Fibroblast of skin of right quadriceps (primary cell): ENCODE measurements around the gene CYSRT1.

Experiments
- DNase-seq: peaks from one replicate; pipeline ENCODE4 v3.0.0-alpha.2; 2013

CYSRT1 gene, protein sequence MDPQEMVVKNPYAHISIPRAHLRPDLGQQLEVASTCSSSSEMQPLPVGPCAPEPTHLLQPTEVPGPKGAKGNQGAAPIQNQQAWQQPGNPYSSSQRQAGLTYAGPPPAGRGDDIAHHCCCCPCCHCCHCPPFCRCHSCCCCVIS

GRCh38 chr9:137224830-137225694, at the start of gene CYSRT1:
Gene CYSRT1 (plus strand): TSS chr9:137225174. CDS start chr9:137225622, 448 bp downstream.
- no peak for DNase-seq

GRCh38 chr9:137175345-137175961, 49.5 kb upstream of the CYSRT1 start:
- no peak for DNase-seq

- no peak for DNase-seq
Measured at GRCh38 chr9:137176302-137177182, 48.4 kb upstream of the CYSRT1 start.

DNA sequence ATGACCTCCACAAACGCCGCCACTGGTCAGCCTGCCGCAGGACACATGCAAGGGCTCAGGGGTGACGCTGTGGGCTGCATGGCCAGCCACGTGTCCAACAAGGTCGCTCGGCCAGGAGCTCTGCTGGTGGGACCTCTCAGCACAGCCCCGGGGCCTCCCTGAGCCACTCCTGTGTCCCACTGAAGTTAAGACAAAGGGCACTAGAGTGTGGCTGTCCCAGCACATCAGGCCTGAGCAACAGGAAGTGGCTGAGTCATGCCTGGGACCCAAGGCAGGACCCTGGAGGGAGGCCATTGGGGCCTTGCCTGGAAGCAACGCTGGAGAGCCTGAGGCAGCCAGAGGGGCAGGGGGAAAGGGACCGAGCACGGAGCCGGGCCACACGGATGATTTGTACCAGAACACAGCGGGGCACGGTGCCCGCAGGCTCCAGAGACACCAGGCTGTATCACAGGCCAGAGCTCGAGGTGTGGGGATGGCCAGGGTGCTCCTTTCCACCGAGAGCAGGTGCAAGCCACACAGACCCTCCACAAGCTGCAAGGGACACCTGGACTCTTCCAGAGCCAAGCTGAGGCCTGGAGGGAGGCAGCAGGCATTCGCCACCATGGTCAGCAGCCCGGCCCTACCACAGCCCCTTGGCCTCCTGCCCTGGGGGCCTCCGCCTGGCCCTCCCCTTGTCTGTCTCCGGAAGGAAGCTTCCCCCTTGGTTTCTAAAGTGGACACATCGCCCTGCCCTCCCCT, 46.6 kb upstream of the CYSRT1 start:
- no peak for DNase-seq

DNA sequence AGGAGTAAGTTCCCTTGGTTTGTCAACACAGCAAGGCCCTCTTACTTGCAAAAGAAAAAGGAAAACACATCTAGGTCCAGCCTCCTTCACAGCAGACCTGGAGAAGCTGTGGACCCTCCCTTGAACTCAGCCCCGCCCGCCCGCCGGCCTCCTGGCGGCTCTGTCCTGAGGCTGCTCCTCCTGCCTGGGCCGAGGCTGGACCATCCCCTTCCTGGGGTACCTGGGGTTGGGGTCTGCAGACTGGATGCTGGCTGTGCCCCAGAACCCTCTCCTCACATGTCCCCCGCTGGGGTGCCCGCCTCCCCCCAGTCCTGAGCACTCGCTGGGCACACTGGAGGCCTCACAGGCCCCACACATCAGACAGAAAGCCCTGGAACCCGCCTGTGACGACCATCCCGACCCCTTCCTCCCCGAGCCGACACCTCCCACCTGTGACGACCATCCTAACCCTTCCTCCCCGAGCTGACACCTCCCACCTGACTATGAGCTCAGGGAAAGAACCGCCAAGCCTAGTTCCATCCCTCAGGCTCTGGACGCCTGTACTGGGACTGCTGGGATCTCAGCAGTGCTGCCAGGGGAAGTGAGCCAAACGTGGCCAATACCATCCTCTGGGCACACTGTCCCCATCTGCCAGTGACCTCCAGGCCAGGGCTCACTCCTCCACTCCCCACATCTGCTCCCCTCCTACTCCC, 45.9 kb upstream of the CYSRT1 start:
- no peak for DNase-seq

- no peak for DNase-seq
Measured at GRCh38 chr9:137179761-137180160, 45.2 kb upstream of the CYSRT1 start.

GRCh38 chr9:137180491-137180890, 44.5 kb upstream of the CYSRT1 start:
- DNase-seq = no peak

DNA sequence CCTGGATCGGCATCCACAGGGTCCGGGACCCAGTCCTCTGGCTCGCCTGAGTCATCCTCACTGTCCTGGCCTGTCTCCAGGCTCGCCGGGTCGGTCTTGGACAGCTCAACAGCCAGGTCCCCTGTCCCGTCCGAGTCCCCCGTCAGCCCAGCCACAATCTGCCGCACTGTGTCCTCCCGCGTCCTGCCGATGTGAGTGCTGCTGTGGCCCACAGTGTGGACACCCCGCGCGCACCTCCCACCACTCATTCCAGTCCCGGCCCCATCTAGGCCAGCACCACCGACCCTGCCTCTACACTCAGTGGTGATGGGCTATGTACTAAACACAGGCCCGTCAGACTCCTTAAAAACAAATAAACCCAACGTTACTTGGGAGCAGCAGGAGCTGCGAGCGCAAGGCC, 43.3 kb upstream of the CYSRT1 start:
- no peak for DNase-seq

DNA sequence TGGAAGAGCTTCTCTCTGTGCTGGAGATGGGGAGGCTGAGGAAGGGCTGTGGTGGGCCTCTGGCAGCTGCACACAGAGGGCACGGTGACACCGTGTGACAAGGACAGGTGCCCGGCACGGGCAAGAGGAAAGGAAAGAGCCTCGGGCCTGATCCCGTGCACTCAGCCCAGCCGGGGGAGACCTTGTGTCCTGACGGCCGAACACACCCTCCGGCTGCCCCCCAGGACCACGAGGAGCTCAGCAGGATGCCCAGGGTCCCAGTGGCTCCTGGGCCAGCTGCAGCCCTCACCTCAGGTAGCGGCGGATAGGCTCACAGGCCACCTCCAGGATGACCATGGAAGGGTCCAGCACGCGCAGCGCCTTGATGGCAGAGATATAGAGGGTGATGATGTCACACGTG, 42.1 kb upstream of the CYSRT1 start:
- no peak for DNase-seq

- no peak for DNase-seq
Measured at GRCh38 chr9:137183980-137184595, 40.9 kb upstream of the CYSRT1 start.

DNA sequence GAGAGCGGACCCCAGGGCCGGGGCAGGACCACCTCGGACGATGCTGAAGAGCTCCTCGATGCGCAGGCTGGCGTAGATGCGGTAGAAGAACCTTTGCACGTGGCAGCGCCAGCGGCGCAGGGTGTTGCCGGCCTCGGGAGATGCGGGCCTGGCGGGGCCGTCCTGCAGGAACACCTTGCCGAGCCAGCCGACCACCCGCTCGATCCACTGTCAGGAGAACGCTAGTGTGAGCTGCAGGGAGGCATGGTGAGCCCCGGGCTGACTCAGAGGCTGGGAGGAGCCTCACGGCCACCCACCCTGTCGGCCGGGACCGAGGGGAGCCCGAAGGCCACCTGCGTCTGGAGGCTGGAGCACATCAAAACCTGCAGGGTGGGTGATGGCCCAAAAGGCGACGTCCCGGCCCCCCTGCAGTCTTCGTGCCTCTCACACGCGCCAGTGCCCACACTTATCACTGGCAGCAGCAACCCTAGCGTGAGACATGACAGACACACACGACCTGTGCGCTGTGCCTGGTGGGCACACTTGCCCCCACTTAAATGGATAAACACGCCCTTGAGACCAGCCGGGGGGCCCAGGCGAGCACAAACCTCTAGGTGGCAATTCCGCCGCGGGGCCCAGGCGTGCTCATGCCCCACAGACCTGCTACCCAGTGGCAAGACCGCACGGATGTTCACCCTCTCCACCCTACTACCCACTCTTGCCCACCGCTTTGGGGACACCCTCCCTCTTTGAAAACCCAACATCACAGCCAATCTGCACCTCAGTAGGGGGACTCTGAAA, 39.9 kb upstream of the CYSRT1 start:
- no peak for DNase-seq

DNA sequence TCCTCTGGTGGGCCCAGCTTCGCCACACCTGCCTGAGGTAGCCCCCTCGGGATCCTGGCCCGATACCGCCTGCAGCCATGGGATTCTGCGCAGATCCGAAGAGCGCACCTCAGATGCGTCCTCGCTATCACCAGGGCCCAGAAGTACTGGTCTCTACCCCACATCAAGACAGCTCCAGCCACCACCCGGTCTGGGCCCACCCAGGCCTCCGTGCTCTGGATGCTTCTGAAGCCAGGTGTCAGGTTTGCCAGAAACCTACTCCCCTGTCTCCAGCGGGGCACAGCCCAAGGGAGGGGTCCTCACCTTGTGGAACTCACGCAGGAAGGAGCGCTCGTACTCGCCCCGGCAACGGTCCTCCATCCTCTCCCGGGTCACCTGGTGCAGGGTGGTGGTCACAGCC, 39.1 kb upstream of the CYSRT1 start:
- DNase-seq = no peak

DNA sequence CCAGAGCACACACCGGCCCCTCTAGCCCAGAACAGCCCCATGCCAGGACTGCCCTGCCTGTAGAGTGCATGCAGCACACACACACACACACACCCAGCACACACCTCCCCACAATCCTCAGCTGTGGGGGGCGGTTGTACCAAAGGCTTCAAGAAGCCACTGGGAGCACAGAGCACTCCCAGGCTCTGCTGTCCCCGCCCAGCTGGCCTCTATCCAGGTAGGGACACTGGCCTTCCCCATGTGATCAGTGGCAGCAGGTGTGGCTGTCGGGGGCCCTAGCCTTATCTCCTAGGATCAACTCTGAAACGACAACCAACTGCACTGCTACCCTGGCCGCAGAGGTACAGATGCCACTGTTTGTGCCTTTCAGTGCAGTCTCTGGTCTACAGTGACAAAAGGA, 38.6 kb upstream of the CYSRT1 start:
- DNase-seq = no peak

DNA sequence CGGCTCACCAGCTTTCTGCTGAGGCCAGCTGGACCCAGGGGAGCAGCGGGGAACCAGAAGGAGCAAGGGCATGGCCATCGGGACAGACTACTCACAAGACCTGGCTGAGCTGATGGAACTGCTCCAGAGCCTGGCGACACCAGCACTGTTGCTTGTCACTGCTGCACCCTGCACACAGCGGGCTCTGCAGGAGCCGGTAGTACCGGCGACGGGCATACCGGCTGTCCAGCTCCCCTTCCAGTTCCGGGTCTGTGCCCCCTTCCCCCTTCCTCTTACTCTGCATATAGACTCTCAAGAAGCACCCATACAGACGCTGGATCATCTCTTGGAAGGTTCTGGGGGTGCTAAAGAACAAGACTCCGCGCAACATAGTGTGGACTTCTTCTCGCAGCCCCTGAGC, 37.6 kb upstream of the CYSRT1 start:
- DNase-seq = no peak

GRCh38 chr9:137188086-137188489, 36.9 kb upstream of the CYSRT1 start:
- DNase-seq = no peak

- DNase-seq = peak; percentile 90
Measured at GRCh38 chr9:137188490-137189296, 36.3 kb upstream of the CYSRT1 start, which contains the start of the genes ANAPC2 and SSNA1. Gene ANAPC2 (minus strand): TSS chr9:137188560. CDS start chr9:137188532, 28 bp downstream. Gene SSNA1 (plus strand): TSS chr9:137188676. CDS start chr9:137188727, 51 bp downstream.

DNA sequence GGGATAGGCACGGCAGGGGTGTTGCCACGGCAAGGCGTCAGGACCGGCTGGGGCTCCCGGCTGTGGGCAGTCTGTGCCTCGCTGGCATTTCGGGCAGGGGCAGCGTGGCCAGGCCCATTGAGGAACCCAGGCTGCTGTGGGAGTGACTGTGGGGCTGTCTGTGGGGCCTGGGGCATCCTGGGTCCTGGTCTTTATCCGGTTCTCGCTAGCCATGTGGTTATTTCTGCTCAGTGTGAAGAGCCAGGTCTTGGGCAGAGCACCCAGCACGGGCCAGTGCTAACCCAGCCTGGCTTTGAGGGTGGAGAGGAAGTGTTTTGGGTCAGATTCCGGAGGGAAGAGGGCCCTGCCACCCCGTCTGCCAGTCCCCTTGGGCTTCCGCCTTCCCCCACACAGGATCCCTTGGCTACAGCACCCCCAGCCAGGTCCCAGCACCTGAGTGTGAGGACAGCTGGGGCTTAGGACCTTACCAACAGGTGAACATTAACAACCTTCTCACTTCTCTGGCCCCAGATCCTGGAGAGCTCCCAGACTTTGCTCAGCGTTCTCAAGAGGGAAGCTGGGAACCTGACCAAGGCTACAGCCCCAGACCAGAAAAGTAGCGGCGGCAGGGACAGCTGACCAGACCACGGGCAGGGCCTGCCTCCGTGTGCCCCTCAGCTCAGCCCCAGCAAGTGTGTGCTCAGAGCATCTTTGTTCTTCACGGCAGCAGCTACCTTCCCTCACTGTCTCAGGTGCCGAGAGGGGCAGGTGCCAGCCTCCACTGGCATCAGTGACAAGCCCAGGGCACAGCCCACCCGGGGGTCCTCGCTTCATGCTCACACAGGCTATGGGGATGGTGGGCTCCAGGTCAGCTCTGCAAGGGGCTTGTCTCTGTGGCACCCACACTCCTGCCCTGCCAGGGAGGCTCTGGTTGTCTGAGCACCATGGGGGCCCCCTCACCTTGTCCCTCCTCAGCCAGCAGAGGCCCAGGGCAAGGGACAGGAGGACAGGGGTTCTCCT, 35.4 kb upstream of the CYSRT1 start:
- no peak for DNase-seq

DNA sequence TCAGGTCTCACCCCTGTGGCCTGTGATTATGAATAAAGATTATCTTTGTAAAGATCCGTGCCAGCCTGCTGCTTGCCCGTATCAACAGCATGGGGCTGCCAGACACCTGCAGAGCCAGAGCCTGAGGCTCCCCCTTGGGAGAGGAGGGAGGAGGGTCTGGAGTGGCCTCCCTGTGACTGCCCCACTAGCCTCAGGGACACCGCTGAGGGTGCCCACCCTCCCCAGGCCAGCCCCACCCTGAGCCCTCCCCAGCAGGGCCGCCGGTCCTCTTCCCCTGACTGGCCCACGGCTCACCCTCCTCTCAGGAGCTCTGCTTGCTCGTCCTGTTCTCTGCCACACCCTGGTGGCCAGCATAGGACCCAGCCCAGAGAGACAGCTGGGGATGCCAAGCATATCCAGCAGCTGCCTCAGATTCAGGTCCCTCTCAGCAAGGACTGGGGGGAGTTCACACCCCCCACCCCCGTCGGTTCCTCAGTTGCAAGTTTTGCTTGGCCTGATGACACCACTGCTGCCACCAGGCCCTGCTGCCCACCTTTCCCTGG, 34.6 kb upstream of the CYSRT1 start:
- no peak for DNase-seq
